HCT116 (cell line): Measurements from ENCODE around the gene HTRA2. TPM values are rescaled to one million over a fixed set of nuclear protein-coding genes. Genes with fewer than 3 reads are reported as not detected.

ENCODE experiments used
- ATAC-seq: fragments of 200-7000 bp; cut with Tn5 transposase; 2 replicates; pipeline ENCODE4 v1.9.1; 2020; ENCODE audit warnings: mild to moderate bottlenecking, moderate library complexity
- BruUV-seq: library from RNA; stranded (reverse); fragments of 400-500 nt; replicated peaks from 2 replicates; lab custom pipeline; 2021; lab: Mats Ljungman, UMichigan
- CTCF ChIA-PET: fragments of 300-600 bp; sonication (Branson Sonifier 250); formaldehyde crosslinking; loops from one replicate; lab custom pipeline; 2021; ENCODE audit warnings: antibody characterized with exemption; lab: Charles Lee
- POLR2A ChIA-PET: fragments of 300-600, 350-600 bp; sonication (Branson Sonifier 250); formaldehyde crosslinking; loops from one replicate; lab custom pipeline; 2021; ENCODE audit warnings: antibody characterized with exemption; lab: Charles Lee
- RAD21 ChIA-PET, 2 experiments: fragments of 300-600 bp; sonication (Branson Sonifier 250); formaldehyde crosslinking; loops; one replicate each; lab custom pipeline; 2023; ENCODE audit warnings: low total read pairs in 2 of 2; ENCODE audit not compliant: uncharacterized antibody in 2 of 2, unreplicated experiment in 2 of 2, low non-redundant PET in 1 of 2; lab: Charles Lee
- DNase-seq: peaks from one replicate; pipeline ENCODE4 v3.0.0-alpha.2; 2010; ENCODE audit warnings: low read depth, low spot score
- H2AFZ ChIP-seq: fragments of 200-600 bp; shearing (Covaris generic), sonication (generic); 2 replicates; pipeline ENCODE4 v1.6.1; 2017; ENCODE audit warnings: low read depth, mixed run types, mixed read lengths, antibody characterized with exemption, low read length; ENCODE audit not compliant: poor library complexity, severe bottlenecking
- H3K27ac ChIP-seq: 2 replicates; pipeline ENCODE4 v1.5.1; 2012; ENCODE audit warnings: low read depth, low read length
- H3K27me3 ChIP-seq: fragments of 200-600 bp; sonication (generic); 2 replicates; pipeline ENCODE4 v1.6.1; 2016; ENCODE audit warnings: mixed run types, low read length, mixed read lengths; ENCODE audit not compliant: insufficient read depth
- H3K36me3 ChIP-seq, 2 experiments: fragments of 200-500 bp in 1 of 2; fragments of 200-600 bp in 1 of 2; sonication (Bioruptor generic) in 1 of 2; sonication (generic) in 1 of 2; 2 replicates each; pipeline versions ENCODE4 v1.5.1 to v1.6.1; 2014 to 2016; ENCODE audit warnings: low read length in 2 of 2, inconsistent platforms in 1 of 2, mixed read lengths in 1 of 2, mixed run types in 1 of 2; ENCODE audit not compliant: insufficient read depth in 2 of 2, control insufficient read depth in 1 of 2
- H3K4me1 ChIP-seq, 2 experiments: fragments of 200-600 bp in 1 of 2; sonication (generic) in 1 of 2; 2 replicates each; pipeline versions ENCODE4 v1.5.1 to v1.6.1; 2012 to 2017; ENCODE audit warnings: low read length in 2 of 2, inconsistent platforms in 1 of 2, mild to moderate bottlenecking in 1 of 2, mixed read lengths in 1 of 2, mixed run types in 1 of 2, moderate library complexity in 1 of 2; ENCODE audit not compliant: insufficient read depth in 2 of 2, control insufficient read depth in 1 of 2
- H3K4me2 ChIP-seq: fragments of 200-600 bp; sonication (generic); 2 replicates; pipeline ENCODE4 v1.6.1; 2017; ENCODE audit warnings: mixed run types, low read length, mixed read lengths
- H3K4me3 ChIP-seq, 2 experiments: fragments of 200-600 bp in 1 of 2; sonication (generic) in 1 of 2; replicated peaks in 1 of 2; 2 replicates each; pipeline ENCODE4 v1.5.1; 2011 to 2016; ENCODE audit warnings: low read length in 2 of 2, control low read depth in 1 of 2, low read depth in 1 of 2, mild to moderate bottlenecking in 1 of 2, mixed read lengths in 1 of 2, mixed run types in 1 of 2
- H3K79me2 ChIP-seq: fragments of 200-600 bp; sonication (generic); 2 replicates; pipeline ENCODE4 v1.6.1; 2017; ENCODE audit warnings: mild to moderate bottlenecking, mixed run types, low read length, moderate library complexity, mixed read lengths; ENCODE audit not compliant: insufficient read depth
- H3K9ac ChIP-seq: fragments of 200-600 bp; sonication (generic); 2 replicates; pipeline ENCODE4 v1.6.1; 2016; ENCODE audit warnings: low read length, mixed read lengths
- H3K9me2 ChIP-seq: fragments of 200-600 bp; sonication (generic), shearing (Covaris generic); 2 replicates; pipeline ENCODE4 v1.6.1; 2017; ENCODE audit warnings: mixed run types, mild to moderate bottlenecking, moderate library complexity; ENCODE audit not compliant: insufficient read depth
- H3K9me3 ChIP-seq, 2 experiments: fragments of 200-500 bp in 1 of 2; fragments of 200-600 bp in 1 of 2; sonication (Bioruptor generic) in 1 of 2; sonication (generic) in 1 of 2; 2 replicates each; pipeline ENCODE4 v1.6.1; 2014 to 2017; ENCODE audit warnings: low read length in 2 of 2, mixed read lengths in 2 of 2, inconsistent platforms in 1 of 2, low read depth in 1 of 2, mild to moderate bottlenecking in 1 of 2, mixed run types in 1 of 2, moderate library complexity in 1 of 2; ENCODE audit not compliant: control insufficient read depth in 1 of 2, insufficient read depth in 1 of 2
- H4K20me1 ChIP-seq: fragments of 200-600 bp; sonication (generic), shearing (Covaris generic); 2 replicates; pipeline ENCODE4 v1.6.1; 2017; ENCODE audit warnings: mixed run types, mild to moderate bottlenecking, moderate library complexity; ENCODE audit not compliant: insufficient read depth
- ATF3 ChIP-seq: IDR thresholded peaks from 2 replicates; pipeline ENCODE4 v1.6.1; 2012
- CEBPB ChIP-seq: IDR thresholded peaks from 2 replicates; pipeline ENCODE4 v1.6.1; 2012; ENCODE audit warnings: low read depth
- CTCF ChIP-seq, 3 experiments: fragments of 200-600 bp in 1 of 3; sonication (generic) in 1 of 3; IDR thresholded peaks in 2 of 3; conservative IDR thresholded peaks in 1 of 3; 2 replicates each; pipeline ENCODE4 v1.5.1; 2012 to 2017; ENCODE audit warnings: low read depth in 2 of 3, low read length in 2 of 3, antibody characterized with exemption in 1 of 3, borderline replicate concordance in 1 of 3, control low read depth in 1 of 3, mild to moderate bottlenecking in 1 of 3, mixed read lengths in 1 of 3, mixed run types in 1 of 3, moderate library complexity in 1 of 3; ENCODE audit not compliant: insufficient read depth in 1 of 3
- EZH2phosphoT487 ChIP-seq: fragments of 200-600 bp; IDR thresholded peaks from 2 replicates; pipeline ENCODE4 v1.6.1; 2018; ENCODE audit warnings: antibody characterized with exemption, borderline replicate concordance
- FOSL1 ChIP-seq: IDR thresholded peaks from 2 replicates; pipeline ENCODE4 v1.6.1; 2012; ENCODE audit warnings: low read depth
- JUND ChIP-seq: IDR thresholded peaks from 2 replicates; pipeline ENCODE4 v1.6.1; 2012
- RAD21 ChIP-seq: IDR thresholded peaks from 2 replicates; pipeline ENCODE4 v1.6.1; 2012; ENCODE audit warnings: low read depth, mild to moderate bottlenecking
- SP1 ChIP-seq: IDR thresholded peaks from 2 replicates; pipeline ENCODE4 v1.6.1; 2012; ENCODE audit warnings: low read depth
- SRF ChIP-seq: IDR thresholded peaks from 2 replicates; pipeline ENCODE4 v1.6.1; 2012; ENCODE audit warnings: low read depth
- ZFX ChIP-seq: fragments of 450-650 bp; IDR thresholded peaks from 2 replicates; pipeline ENCODE4 v1.6.1; 2017
- intact Hi-C: fragments of 100-400 bp; cut with micrococcal nuclease; formaldehyde crosslinking; loops from 2 replicates; pipeline ENCODE4 v1.10.0; 2022
- total RNA-seq: library from RNA; stranded (reverse); gene quantifications from one replicate; pipeline ENCODE4 v1.2.1, GENCODE V29; 2021; ENCODE audit not compliant: unreplicated experiment

HTRA2 gene
- total RNA-seq, 1 experiment from 2014 or later: 36.2 TPM

GRCh38 chr2:74532222-74532621 is 2.5 kb downstream of the HTRA2 start:
- no peak for TF ChIP-seq CEBPB
- peak in 2 of 3 experiments; percentile 35 to 53; a peak in 3 of 6 replicates for TF ChIP-seq CTCF (IDR thresholded peaks at IDR 0.05 in 2 of 3, conservative IDR thresholded peaks at IDR 0.05 in 1 of 3; ENCODE audit: borderline replicate concordance in 1 of 3, insufficient read depth in 1 of 3, low read depth in 2 of 3, low read length in 2 of 3)
- no peak for TF ChIP-seq JUND
- TF ChIP-seq ATF3: no peak
- peaks cover 8 to 14% of the 10 kb centered on the region in 2 experiments; a peak in 3 of 4 replicates for H3K36me3 ChIP-seq
- intact Hi-C loops: loop anchor here (1.0 to 5.0 kb wide), 2 partner anchors 199 to 280 kb away; no protein-coding TSS in a partner anchor
- no peaks in the 10 kb centered on the region for H3K9me2 ChIP-seq
- ChIA-PET RAD21 (interaction anchor here in 1 of 2 experiments (0.6 kb wide), 1 partner anchor 48 kb away, joined by 3 read pairs; no protein-coding TSS in a partner anchor), POLR2A (interaction anchor here (1.3 kb wide), 1 partner anchor 28 kb away, joined by 4 read pairs; no protein-coding TSS in a partner anchor), CTCF (interaction anchor here (0.8 to 2.3 kb wide), 8 partner anchors 13 to 705 kb away, joined by 3 to 12 read pairs (median 6); partner anchors contain the start of genes CCDC142 and TTC31)
- H2AFZ ChIP-seq: no peak overlapping the region
- H3K9me3 ChIP-seq: no peaks in the 10 kb centered on the region
- no peaks in the 10 kb centered on the region for H3K27me3 ChIP-seq
- no peak for DNase-seq
- no peak overlapping the region for H3K27ac ChIP-seq
- H3K4me3 ChIP-seq: no peak overlapping the region
- no peak for ATAC-seq
- no peaks in the 10 kb centered on the region for H4K20me1 ChIP-seq
- no TSS peak for BruUV-seq
- H3K4me2 ChIP-seq: no peak overlapping the region
- H3K4me1 ChIP-seq: peaks cover 14 to 22% of the 10 kb centered on the region in 2 experiments
- peaks cover 34% of the 10 kb centered on the region for H3K79me2 ChIP-seq
- no peak overlapping the region for H3K9ac ChIP-seq

GRCh38 chr2:74533464-74533863 is 3.7 kb downstream of the HTRA2 start:
- Histone ChIP-seq H3K4me2 (no peak overlapping the region), H3K36me3 (peaks cover 0 to 1% of the 10 kb centered on the region in 2 experiments; a peak in 1 of 4 replicates), H4K20me1 (no peaks in the 10 kb centered on the region), H3K4me1 (peaks cover 6 to 14% of the 10 kb centered on the region in 2 experiments), H3K9me2 (no peaks in the 10 kb centered on the region), H3K79me2 (peaks cover 22% of the 10 kb centered on the region), H2AFZ (no peak overlapping the region), H3K27ac (no peak overlapping the region), H3K9me3 (no peaks in the 10 kb centered on the region), H3K9ac (no peak overlapping the region), H3K27me3 (no peaks in the 10 kb centered on the region), H3K4me3 (no peak overlapping the region)
- ChIA-PET CTCF (no interaction called here), RAD21 (interaction anchor here in 1 of 2 experiments (1.0 kb wide), 1 partner anchor 39 kb away, joined by 3 read pairs; no protein-coding TSS in a partner anchor), POLR2A (no interaction called here)
- intact Hi-C loops: loop anchor here (5.0 kb wide), 1 partner anchor 281 kb away; no protein-coding TSS in a partner anchor
- BruUV-seq: no TSS peak
- DNase-seq: no peak
- TF ChIP-seq JUND: no peak
- no peak for TF ChIP-seq RAD21
- TF ChIP-seq SRF: no peak
- no peak for TF ChIP-seq SP1
- no peak for TF ChIP-seq FOSL1
- TF ChIP-seq EZH2phosphoT487: no peak
- TF ChIP-seq ZFX: no peak
- no peak for ATAC-seq
